Measurements from ENCODE around the gene CPB1.

Gene CPB1

DNA sequence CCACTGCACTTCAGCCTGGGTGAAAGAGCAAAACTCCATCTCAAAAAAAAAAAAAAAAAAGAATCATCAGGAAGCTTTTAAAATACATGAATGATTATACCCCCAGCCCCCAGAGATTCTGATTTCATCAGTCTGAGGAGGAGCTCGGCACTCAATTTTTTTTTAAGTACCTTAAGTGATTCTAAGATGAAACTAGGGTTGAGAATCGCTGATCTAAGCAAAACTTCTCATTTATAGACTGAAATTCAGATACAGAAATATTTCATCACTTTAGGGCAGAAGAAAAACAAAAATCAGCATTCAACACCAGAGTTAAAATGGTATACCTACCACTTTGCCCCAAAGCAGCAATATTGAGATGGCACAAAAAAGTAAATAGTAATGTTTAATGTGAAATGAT is 62.2 kb downstream of the CPB1 start:
- DNase-seq = no peak

DNA sequence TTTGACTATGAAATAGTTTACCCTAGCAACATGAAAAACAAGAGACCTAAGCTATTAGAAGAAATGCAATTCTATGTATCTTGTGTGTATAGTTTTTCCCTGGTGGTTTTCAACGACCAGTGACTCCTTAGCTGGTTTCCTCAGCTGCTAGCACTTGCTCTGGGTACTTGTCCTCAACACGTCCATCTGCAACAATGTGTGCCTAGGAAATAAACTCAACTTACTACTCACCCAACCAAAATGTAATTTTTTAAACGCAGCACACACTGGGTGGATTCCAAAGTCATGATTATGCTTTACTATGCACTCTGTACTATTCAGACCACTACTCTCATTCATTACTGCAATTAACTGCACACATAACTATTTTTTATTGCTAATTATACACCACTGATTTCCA is 68.5 kb downstream of the CPB1 start:
- DNase-seq = no peak

DNA sequence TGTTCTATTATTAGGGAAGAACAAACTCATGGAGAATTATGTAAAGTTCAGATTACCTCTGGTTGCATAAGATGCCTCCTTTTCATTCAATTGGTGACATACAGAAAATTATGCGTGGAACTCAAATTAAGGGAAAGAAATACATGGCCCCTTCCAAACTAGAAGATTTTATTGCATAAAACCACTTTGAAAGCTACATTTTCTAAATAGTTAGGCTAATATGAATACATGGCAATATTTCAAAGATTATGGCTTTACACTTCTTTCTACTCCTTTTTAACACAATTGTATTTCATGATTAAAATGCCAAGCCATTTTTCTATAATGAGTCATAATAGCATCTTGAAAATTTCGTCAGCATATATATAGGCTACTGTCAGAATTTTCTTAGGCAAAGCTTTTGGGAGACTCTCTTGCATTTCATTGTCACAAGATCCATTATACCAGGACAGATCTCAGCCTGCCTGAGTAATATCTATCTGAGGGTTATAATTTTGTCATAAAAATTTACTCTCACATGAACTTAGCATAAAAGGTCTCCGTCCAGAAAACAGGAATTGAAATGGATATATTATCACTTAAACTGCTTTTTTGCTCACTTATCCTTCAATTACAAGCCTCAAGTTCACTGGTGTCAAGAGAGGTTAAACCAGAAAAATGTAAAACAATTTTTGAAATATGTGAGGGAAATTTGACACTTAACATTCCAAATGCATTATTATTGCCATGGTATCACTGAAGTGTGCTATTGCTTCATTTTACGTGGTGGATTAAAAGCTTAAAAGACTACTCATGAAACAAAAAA is 74.6 kb downstream of the CPB1 start:
- DNase-seq = no peak

DNA sequence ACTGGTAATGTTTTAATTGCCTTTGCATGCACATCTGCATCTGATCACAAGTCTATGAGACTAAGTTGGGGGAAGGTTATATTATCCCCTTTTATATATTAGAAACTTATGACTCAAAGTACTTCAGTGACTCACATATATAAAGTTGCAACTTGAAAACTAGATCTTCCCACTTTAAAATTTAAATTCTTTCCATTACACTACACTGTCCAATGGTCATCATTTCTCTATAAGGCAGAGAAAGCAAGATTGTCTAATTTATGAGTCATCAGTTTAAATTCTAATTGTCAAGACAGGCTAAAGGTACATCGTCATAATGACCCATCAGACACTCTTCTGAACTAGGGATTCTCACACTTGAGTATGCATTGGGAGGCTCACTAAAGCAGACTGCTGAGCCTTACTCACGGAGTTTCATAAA is 75.4 kb downstream of the CPB1 start:
- DNase-seq = no peak

DNA sequence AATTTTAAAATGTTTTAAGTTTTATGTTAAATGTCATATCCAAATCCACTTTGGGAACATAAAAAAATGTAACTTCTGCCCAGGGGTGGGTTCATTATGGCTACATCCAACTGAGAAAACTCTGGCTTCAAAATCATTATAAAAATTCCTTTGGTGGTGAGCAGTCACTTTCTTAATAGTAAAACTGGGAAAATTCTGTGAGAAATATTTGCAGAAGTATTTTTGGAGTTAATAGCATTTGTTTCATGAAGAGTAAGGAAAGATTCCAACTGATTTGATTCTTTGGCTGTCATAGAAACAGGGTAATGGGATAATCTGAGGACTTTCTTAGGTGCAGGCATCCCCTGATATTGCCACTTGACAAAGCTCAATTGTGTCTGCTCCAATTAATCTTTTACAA is 76.3 kb downstream of the CPB1 start:
- DNase-seq = no peak

DNA sequence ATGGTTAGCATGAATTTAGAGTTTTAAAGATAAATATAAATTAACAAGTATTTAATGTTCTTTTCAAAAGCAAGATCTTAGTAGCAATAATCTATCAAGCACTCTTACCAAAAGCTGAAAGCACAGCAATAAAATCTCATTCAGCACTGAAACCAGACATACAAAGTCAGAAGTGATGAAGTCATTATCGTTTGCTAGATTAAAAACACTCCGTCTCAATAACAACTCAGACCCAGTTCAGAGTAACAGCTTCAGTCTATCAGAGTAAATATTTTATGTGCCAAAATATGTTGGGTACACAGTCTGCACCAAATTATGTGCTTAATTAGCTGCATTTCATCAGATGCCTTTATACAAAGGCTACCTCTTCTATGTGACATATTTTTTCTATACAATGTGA is 79.1 kb downstream of the CPB1 start:
- DNase-seq = no peak

All from GF-D8 (cell line).